ENCODE data around the gene APP. TPM values are rescaled to one million over a fixed set of nuclear protein-coding genes. Genes with fewer than 3 reads are reported as not detected.

APP gene
- total RNA-seq, 2 experiments from 2014 or later, result 22.8 to 24.5 TPM

- POLR2A ChIA-PET, result no interaction called here
- CTCF ChIA-PET, result no interaction called here
Measured at GRCh38 chr21:25994758-25995163, 175.8 kb downstream of the APP start.

- ChIA-PET POLR2A (no interaction called here), CTCF (interaction anchor here (0.7 kb wide), 1 partner anchor 452 kb away, joined by 3 read pairs; no protein-coding TSS in a partner anchor)
Measured at GRCh38 chr21:25988738-25989137, 181.8 kb downstream of the APP start.

- ChIA-PET POLR2A (no interaction called here), CTCF (no interaction called here)
Measured at GRCh38 chr21:25987531-25987930, 183.0 kb downstream of the APP start.

GRCh38 chr21:25986928-25987327 lies 183.6 kb downstream of the APP start:
- POLR2A ChIA-PET, result no interaction called here
- CTCF ChIA-PET, result no interaction called here

- POLR2A ChIA-PET, result no interaction called here
- CTCF ChIA-PET, result no interaction called here
Measured at GRCh38 chr21:25985990-25986389, 184.6 kb downstream of the APP start.

DNA sequence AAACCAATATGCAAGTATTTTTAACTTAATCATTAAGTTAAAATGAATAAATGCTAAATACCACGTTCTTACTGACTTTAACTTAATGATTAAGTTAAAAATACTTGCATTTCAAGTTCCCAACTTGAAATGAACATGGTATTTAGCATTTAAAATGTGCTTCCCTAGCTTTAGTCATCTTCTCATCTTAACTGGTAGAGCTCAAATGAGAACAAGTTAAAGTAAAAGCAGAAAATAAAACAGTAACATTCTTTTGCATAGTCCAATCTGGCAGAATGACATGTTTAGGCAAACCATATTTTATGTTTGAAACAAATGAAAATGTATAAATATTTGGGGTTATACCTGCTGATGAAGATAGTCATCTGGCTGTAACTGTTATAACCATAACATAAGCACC lies 186.0 kb downstream of the APP start:
- ChIA-PET CTCF (no interaction called here), POLR2A (no interaction called here)

DNA sequence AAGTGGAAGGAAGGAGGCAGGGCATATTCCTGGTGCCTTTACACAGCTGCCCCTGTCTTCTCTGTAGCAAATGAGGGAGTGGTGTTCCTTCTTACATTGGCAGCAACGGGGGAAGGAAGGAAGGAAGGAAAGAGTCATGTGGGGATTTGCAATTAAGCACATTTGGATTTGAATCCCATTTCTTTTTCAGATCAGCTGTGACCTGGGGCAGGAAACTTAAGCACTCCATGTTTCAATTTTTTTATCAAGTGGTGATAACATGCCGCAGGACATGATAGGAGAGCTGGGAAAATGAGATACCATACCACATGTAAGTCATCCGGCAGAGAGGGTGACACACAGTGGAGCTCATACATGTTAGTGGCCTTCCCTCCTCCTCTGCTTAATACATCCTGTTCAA lies 186.8 kb downstream of the APP start:
- ChIA-PET POLR2A (no interaction called here), CTCF (no interaction called here)

DNA sequence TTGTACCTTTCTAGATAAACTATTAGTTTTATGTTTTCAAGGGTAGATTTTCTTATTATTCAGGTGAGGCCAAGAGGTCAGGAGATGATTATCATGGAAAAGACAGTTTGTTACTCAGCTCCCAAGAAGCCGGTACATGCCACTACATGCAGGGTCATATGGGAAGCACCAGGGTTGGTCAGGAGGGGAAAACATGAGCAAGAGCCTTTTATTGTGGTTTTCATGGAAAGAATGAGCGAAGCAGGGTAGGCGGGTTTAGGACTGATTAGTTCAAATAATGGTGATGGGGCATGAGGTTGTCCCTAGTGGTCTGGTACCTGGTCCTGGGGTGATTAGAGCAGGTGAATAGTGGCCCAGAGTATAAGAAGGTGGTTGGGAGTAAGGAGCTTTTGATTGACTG lies 189.9 kb downstream of the APP start:
- CTCF ChIA-PET, result no interaction called here
- POLR2A ChIA-PET, result no interaction called here

- POLR2A ChIA-PET, result no interaction called here
Measured at GRCh38 chr21:25979845-25980616, 190.5 kb downstream of the APP start.

GRCh38 chr21:25977068-25977611 lies 193.4 kb downstream of the APP start:
- ChIA-PET POLR2A (no interaction called here), CTCF (no interaction called here)

More at GRCh38 chr21:25979845-25980616, 190.5 kb downstream of the APP start:
- CTCF ChIA-PET, result no interaction called here

- ChIA-PET CTCF (no interaction called here), POLR2A (no interaction called here)
Measured at GRCh38 chr21:25974964-25975363, 195.6 kb downstream of the APP start.

DNA sequence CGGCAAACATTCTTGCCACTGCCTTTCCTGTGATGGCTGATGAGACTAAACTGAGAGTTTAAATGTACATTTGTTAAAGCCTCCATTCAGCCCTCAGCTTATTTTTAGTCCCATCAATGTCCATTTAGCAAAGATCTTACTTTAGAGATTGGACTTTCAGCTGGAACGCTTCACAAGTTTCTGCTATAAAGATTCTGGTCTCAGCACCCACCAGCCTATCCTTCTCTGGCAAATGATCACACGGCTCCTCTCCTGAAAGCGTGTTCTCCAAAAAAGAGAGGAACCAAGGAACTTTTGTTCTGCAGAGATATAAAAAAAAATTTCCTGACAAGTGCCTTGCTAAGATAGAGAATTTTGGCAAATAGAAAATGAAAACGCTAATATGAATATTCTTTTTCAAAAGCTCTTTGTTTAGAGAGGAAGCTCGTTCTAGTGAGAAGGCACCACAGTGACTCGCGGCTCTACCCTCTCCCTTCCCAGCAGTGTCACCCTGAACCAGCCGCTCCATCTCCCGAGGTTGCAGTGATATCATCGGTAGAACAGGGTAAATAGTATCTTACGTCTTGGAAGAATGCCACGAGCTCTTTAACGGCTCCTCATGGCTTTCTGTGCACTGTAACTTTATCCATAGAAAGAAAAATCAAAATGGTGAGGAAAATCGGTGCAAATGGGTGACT lies 200.2 kb downstream of the APP start:
- POLR2A ChIA-PET, result no interaction called here
- CTCF ChIA-PET, result no interaction called here

DNA sequence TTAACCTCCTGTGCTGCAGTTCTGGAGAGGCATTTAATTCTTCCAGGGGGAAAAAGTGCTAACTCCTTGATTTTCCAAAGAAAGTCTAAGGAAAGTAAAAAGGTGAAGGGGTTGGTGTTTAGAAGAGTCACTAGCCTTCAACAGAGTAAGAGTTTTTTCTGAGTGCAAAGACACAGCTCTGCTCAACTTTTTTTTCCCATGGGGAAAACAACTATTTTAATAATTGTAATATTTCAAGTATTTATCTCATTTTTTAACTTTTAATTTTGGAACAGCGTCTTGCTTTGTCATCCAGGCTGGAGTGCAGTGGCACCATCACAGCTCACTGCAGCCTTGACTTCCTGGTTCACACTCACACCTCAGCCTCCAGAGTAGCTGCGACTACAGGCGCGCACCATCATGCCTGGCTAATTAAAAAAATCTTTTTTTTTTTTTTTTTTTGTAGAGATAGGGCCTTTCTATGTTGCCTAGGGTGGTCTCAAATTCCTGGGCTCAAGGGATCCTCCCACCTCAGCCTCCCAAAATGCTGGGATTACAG lies 202.6 kb downstream of the APP start:
- POLR2A ChIA-PET, result no interaction called here
- CTCF ChIA-PET, result interaction anchor here (0.6 kb wide), 1 partner anchor 1514 kb away, joined by 3 read pairs; no protein-coding TSS in a partner anchor

DNA sequence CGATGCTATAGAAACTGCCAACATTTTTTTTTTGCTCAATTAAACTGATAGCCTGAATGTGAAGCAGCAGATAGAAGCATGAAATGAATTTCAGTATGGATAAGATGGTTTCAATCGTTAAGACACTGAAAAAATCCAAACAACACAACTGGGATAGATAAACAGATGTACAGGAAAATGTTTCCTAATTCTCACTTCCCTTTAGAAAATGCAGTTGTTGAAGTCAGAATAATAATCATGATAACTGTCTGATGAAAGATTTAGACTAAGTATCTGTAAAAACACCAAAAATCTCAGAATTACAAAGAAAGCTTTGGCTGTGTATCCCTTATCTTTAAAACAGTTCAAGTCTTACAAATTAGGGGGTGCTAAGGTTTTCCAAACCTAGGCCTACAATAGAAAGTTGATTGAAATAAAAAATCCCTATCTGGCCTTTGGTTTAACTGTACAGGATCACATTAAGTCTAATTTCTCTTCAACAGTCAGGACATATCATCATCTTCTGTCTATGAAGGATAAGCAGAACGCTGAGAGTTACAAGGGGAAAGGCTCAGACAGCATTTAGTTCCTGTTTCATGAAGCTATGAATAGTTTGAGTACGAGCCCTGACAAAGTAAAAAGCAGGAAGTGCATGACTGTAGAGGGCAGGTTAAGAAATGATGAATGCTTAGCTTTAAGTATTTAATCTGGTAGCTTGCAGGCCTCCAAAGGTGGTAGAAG lies 203.2 kb downstream of the APP start:
- ChIA-PET POLR2A (no interaction called here), CTCF (no interaction called here)

DNA sequence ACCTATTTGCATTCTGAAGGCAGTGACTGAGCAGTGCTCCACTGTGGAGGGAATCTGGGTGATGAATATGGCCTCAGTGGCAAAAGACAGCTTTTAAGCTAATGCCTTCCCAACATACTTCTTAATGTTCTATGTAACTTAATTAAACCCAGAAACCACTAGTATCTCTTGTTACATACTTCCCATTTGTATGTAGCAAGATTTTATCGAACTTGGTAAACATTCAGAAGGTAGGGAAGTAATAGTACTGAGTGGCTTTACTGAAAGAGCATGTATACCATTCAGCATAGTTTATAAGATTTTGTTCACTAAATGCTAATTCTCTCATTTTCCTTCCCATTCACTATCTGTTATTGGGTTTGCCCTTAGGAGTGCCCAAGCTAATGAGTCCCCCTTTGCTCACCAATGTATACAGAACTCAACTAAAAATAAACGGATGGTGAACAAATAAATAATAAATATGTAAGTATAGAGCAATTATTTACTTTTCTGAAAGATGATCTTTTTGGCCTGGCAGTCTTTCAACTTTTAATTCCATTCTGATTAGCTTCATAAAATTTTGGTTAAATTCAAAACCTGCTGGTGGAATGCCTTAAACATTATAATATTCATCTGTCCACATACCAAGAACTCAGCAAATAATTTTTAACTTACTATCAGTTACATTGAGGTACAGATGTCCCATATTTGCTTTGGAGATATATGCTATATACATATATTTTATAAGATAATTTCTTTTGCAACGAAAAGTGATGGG lies 204.4 kb downstream of the APP start:
- ChIA-PET CTCF (no interaction called here), POLR2A (no interaction called here)

GRCh38 chr21:25964926-25965325 lies 205.6 kb downstream of the APP start:
- POLR2A ChIA-PET, result no interaction called here
- CTCF ChIA-PET, result no interaction called here

- ChIA-PET POLR2A (no interaction called here), CTCF (interaction anchor here (0.7 kb wide), 1 partner anchor 11 kb away, joined by 4 read pairs; no protein-coding TSS in a partner anchor)
Measured at GRCh38 chr21:25964015-25964414, 206.6 kb downstream of the APP start.

- POLR2A ChIA-PET, result no interaction called here
- CTCF ChIA-PET, result no interaction called here
Measured at GRCh38 chr21:25963181-25963580, 207.4 kb downstream of the APP start.

GRCh38 chr21:25961042-25961441 lies 209.5 kb downstream of the APP start:
- POLR2A ChIA-PET, result no interaction called here
- CTCF ChIA-PET, result no interaction called here

DNA sequence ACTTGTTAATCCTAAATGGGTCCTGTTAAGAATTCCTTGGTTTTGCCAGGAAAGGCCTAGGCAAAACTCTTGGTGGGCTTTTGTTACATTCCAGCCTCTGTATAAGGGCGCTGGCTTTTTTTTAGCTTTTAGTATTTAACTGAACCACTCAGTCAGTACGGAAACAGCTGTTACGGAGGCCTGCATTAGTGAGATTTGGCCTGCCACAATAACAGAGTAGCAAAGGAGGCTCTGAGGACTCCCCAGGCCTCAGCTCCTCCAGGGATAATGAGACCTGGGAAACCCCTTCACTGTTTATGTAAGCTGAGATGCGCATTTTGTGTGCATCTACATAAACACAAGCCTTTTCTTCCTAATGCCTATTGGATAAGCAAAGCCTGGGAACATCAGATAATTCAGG lies 210.2 kb downstream of the APP start:
- ChIA-PET POLR2A (no interaction called here), CTCF (no interaction called here)

Data from activated CD8-positive, alpha-beta memory T cell treated with anti-CD3 and anti-CD28 coated beads for 36 hours (primary cell).